ENCODE measurements around the gene PIP5K1A. TPM values are rescaled to one million over a fixed set of nuclear protein-coding genes. Genes with fewer than 3 reads are reported as not detected.

The PIP5K1A gene
- total and polyA plus RNA-seq, 2 of the 8 experiments (the other 6 are each of a cell fraction or from before 2014, with no cell fraction given) = 87.5 to 105 TPM

GRCh38 chr1:151157067-151157531 is 41.3 kb upstream of the PIP5K1A start (continued):
- TF ChIP-seq ATF3 (IDR thresholded peaks at IDR 0.05; ENCODE audit: insufficient read depth, low read depth, low read length) (no peak), HDAC2 (IDR thresholded peaks at IDR 0.05; ENCODE audit: borderline replicate concordance in 1 of 2, low read depth in 2 of 2, low read length in 2 of 2) (no peak), SIRT6 (IDR thresholded peaks at IDR 0.05; ENCODE audit: low read length) (no peak), CREB1 (IDR thresholded peaks at IDR 0.05) (no peak), CTBP2 (IDR thresholded peaks at IDR 0.05; ENCODE audit: borderline replicate concordance, insufficient read depth, insufficient read length, low read length) (no peak)

Data from H1 (cell line).